Natural killer cell (primary cell): ENCODE data around the gene YIPF4. TPM values are rescaled to one million over a fixed set of nuclear protein-coding genes. Genes with fewer than 3 reads are reported as not detected.
"Not testable (repeated sequence)": the region's sequence is repeated elsewhere in the genome, so short reads cannot be mapped to it uniquely, and the experiment has no call there.

Source experiments
- ATAC-seq, 3 donors: fragments of 150-1000 bp in 2 of 3; fragments of 200-7000 bp in 1 of 3; cut with Tn5 transposase; 1 replicate in 1 of 3; 2 replicates in 2 of 3; pipeline ENCODE4 v1.10.0; 2021; ENCODE audit warnings: mild to moderate bottlenecking in 2 of 3, moderate library complexity in 2 of 3
- DNase-seq, 2 donors: peaks; one replicate each; pipeline versions ENCODE4 v3.0.0 to v3.0.0-alpha.2; 2013 to 2021; ENCODE audit warnings: mixed read lengths in 1 of 2
- H3K27ac ChIP-seq: one replicate; pipeline ENCODE4 v1.5.1; 2013; ENCODE audit warnings: mild to moderate bottlenecking, low read length
- H3K27me3 ChIP-seq: one replicate; pipeline ENCODE4 v1.6.1; 2013; ENCODE audit warnings: low read length; ENCODE audit not compliant: control insufficient read depth, insufficient read depth
- H3K36me3 ChIP-seq: one replicate; pipeline ENCODE4 v1.6.1; 2013; ENCODE audit warnings: low read length; ENCODE audit not compliant: control insufficient read depth, insufficient read depth
- H3K4me1 ChIP-seq: one replicate; pipeline ENCODE4 v1.6.1; 2013; ENCODE audit warnings: low read length; ENCODE audit not compliant: control insufficient read depth, insufficient read depth
- H3K4me3 ChIP-seq: one replicate; pipeline ENCODE4 v1.5.1; 2013; ENCODE audit warnings: low read length
- H3K9me3 ChIP-seq: one replicate; pipeline ENCODE4 v1.6.1; 2013; ENCODE audit warnings: low read length; ENCODE audit not compliant: control insufficient read depth, insufficient read depth
- H3K27ac Mint-ChIP-seq, 2 donors: one replicate each; pipeline ENCODE4 v1.8.0; 2022; ENCODE audit warnings: mild to moderate bottlenecking in 2 of 2, mixed read lengths in 2 of 2, moderate library complexity in 1 of 2
- H3K27me3 Mint-ChIP-seq, 2 donors: one replicate each; pipeline ENCODE4 v1.8.0; 2022; ENCODE audit warnings: low read depth in 2 of 2, mixed read lengths in 2 of 2
- H3K36me3 Mint-ChIP-seq: one replicate; pipeline ENCODE4 v1.8.0; 2022; ENCODE audit warnings: mixed read lengths
- H3K4me1 Mint-ChIP-seq, 2 donors: one replicate each; pipeline ENCODE4 v1.8.0; 2022; ENCODE audit warnings: mixed read lengths in 2 of 2
- H3K4me3 Mint-ChIP-seq: one replicate; pipeline ENCODE4 v1.8.0; 2022; ENCODE audit warnings: mild to moderate bottlenecking, moderate library complexity, mixed read lengths
- H3K9me3 Mint-ChIP-seq, 2 donors: one replicate each; pipeline ENCODE4 v1.8.0; 2022; ENCODE audit warnings: mixed read lengths in 2 of 2
- WGBS: methylation state at CpG from one replicate; pipeline ENCODE4 v1.1.7; 2013; ENCODE audit warnings: missing lambda C conversion rate; ENCODE audit not compliant: insufficient coverage; 5-methylcytosine and 5-hydroxymethylcytosine counted together
- intact Hi-C: fragments of 100-400 bp; cut with micrococcal nuclease; formaldehyde crosslinking; loops from one replicate; pipeline ENCODE4 v1.14.2; 2022
- total RNA-seq, 4 donors: library from RNA; stranded (reverse); fragments of 120-200 nt in 1 of 4; gene quantifications; one replicate each; pipeline versions ENCODE4 v1.2.3 to v1.2.4, GENCODE V29; 2013 to 2022
- TF ChIP-seq, protein P1 (sequence below): fragments of 200-600 bp; IDR thresholded peaks from one replicate; pipeline ENCODE4 v1.8.0; 2022; ENCODE audit warnings: antibody characterized with exemption

YIPF4 gene
- total RNA-seq, 3 donors from 2014 or later (not counting 1 experiment from before 2014, with no cell fraction given) = 17.9 to 34.9 (median 18.1) TPM

GRCh38 chr2:32330136-32330535 lies 52.4 kb downstream of the YIPF4 start:
- TF ChIP-seq, protein P1, sequence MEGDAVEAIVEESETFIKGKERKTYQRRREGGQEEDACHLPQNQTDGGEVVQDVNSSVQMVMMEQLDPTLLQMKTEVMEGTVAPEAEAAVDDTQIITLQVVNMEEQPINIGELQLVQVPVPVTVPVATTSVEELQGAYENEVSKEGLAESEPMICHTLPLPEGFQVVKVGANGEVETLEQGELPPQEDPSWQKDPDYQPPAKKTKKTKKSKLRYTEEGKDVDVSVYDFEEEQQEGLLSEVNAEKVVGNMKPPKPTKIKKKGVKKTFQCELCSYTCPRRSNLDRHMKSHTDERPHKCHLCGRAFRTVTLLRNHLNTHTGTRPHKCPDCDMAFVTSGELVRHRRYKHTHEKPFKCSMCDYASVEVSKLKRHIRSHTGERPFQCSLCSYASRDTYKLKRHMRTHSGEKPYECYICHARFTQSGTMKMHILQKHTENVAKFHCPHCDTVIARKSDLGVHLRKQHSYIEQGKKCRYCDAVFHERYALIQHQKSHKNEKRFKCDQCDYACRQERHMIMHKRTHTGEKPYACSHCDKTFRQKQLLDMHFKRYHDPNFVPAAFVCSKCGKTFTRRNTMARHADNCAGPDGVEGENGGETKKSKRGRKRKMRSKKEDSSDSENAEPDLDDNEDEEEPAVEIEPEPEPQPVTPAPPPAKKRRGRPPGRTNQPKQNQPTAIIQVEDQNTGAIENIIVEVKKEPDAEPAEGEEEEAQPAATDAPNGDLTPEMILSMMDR = no peak
- Mint-ChIP-seq H3K9me3 (no peaks in the 10 kb centered on the region), H3K27ac (no peak overlapping the region)

GRCh38 chr2:32342801-32343200 lies 65.1 kb downstream of the YIPF4 start:
- H3K36me3 Mint-ChIP-seq = no peaks in the 10 kb centered on the region

More at GRCh38 chr2:32330136-32330535, 52.4 kb downstream of the YIPF4 start:
- H3K27ac ChIP-seq = no peak overlapping the region
- no peaks in the 10 kb centered on the region for H3K4me1 ChIP-seq
- no peaks in the 10 kb centered on the region for H3K36me3 Mint-ChIP-seq
- ATAC-seq = no peak
- H3K4me3 ChIP-seq = no peak overlapping the region
- intact Hi-C loops = no loop called here
- no peak overlapping the region for H3K4me3 Mint-ChIP-seq
- DNase-seq = no peak
- H3K9me3 ChIP-seq = no peaks in the 10 kb centered on the region
- H3K27me3 ChIP-seq = no peaks in the 10 kb centered on the region
- WGBS = 92% methylated on average over 2 of the region's 2 CpGs
- peaks cover 0 to 4% of the 10 kb centered on the region in 2 donors for H3K4me1 Mint-ChIP-seq
- H3K36me3 ChIP-seq = no peaks in the 10 kb centered on the region
- no peaks in the 10 kb centered on the region for H3K27me3 Mint-ChIP-seq

DNA sequence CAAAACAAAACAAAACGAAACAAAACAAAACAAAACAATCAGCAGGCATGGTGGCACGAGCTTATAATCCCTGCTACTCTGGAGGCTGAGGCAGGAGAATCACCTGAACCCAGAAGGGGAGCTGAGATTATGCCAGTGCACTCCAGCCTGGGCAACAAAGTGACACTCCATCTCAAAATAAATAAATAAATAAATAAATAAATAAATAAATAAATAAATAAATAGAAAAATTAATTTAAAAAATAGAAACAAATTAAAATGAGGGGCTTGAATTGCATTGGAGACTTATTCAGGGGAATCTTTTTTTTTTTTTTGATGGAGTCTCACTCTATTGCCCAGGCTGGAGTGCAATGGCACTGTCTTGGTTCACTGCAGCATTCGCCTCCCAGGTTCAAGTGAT lies 73.1 kb downstream of the YIPF4 start:
- H3K4me1 Mint-ChIP-seq, DNase-seq, H3K36me3 Mint-ChIP-seq, H3K9me3 Mint-ChIP-seq, H3K4me3 Mint-ChIP-seq, H3K4me1 ChIP-seq, intact Hi-C loops, ATAC-seq, H3K27me3 ChIP-seq, H3K27ac Mint-ChIP-seq, H3K9me3 ChIP-seq, H3K27me3 Mint-ChIP-seq, H3K36me3 ChIP-seq, H3K27ac ChIP-seq, H3K4me3 ChIP-seq: not testable (repeated sequence)
- WGBS = 90% methylated on average over 3 of the region's 3 CpGs

More at GRCh38 chr2:32342801-32343200, 65.1 kb downstream of the YIPF4 start:
- H3K9me3 Mint-ChIP-seq = no peaks in the 10 kb centered on the region
- no peak for ATAC-seq
- no peaks in the 10 kb centered on the region for H3K4me1 Mint-ChIP-seq
- intact Hi-C loops = no loop called here
- TF ChIP-seq, protein P1 = no peak
- Histone ChIP-seq H3K4me1 (no peaks in the 10 kb centered on the region), H3K36me3 (no peaks in the 10 kb centered on the region), H3K4me3 (no peak overlapping the region), H3K27ac (no peak overlapping the region), H3K9me3 (no peaks in the 10 kb centered on the region), H3K27me3 (no peaks in the 10 kb centered on the region)
- no peak overlapping the region for H3K27ac Mint-ChIP-seq
- no peak for DNase-seq
- H3K27me3 Mint-ChIP-seq = no peaks in the 10 kb centered on the region
- H3K4me3 Mint-ChIP-seq = no peak overlapping the region
- WGBS = 40% methylated on average over 2 of the region's 2 CpGs

DNA sequence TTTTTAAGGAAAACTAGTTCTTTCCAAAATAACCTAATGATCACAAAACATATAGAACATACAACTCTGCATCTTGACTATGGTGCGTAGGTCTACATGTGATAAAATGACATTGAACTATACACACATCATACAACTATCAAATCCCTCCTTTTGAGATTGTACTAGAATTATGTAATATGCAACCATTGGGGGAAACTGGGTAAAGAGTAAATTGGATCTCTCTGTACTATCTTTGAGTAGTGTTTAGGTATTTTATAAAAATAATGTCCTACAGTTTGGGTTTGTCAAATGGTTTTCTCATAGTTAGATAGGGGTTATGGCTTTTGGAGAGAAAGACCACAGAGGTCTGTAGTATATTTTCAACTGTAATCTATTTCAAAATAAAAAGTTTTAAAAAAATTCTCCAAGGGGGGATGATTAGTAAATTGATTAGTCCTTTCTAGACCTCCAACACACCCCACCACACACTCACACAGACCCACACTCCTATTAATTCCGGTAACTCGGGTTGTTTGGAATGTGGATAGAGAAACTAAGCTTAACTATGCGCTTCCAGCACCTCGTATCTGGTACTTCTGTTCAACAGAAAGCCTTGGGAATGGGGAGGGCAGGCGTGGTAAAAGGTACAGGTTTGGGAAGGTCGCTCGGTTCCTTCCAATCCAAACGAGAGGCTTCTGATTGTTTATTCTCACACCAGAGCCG lies 78.4 kb downstream of the YIPF4 start:
- DNase-seq = no peak
- Histone ChIP-seq H3K9me3 (no peaks in the 10 kb centered on the region), H3K4me1 (peaks cover 12% of the 10 kb centered on the region), H3K27ac (peak overlapping the region; percentile 99), H3K36me3 (no peaks in the 10 kb centered on the region), H3K4me3 (peak overlapping the region; percentile 98), H3K27me3 (no peaks in the 10 kb centered on the region)
- TF ChIP-seq, protein P1 = no peak
- Mint-ChIP-seq H3K4me1 (peaks cover 28 to 41% of the 10 kb centered on the region in 2 donors), H3K4me3 (peak overlapping the region; percentile 89), H3K36me3 (no peaks in the 10 kb centered on the region), H3K27ac (peak overlapping the region; percentile 83 to 93), H3K9me3 (no peaks in the 10 kb centered on the region), H3K27me3 (no peaks in the 10 kb centered on the region)
- intact Hi-C loops = loop anchor here (5.0 kb wide), 2 partner anchors 79 to 349 kb away; partner anchors contain the start of gene YIPF4
- no peak for ATAC-seq
- 2% methylated on average over 8 of the region's 10 CpGs for WGBS
